Peyer's patch (tissue), 4 donors: Measurements from ENCODE around the gene ISOC2.

ENCODE experiments used
- POLR2A ChIP-seq, 2 donors: fragments of 450-650 bp; IDR thresholded peaks; one replicate each; pipeline ENCODE4 v1.5.1; 2017; ENCODE audit warnings: antibody characterized with exemption in 2 of 2, mild to moderate bottlenecking in 2 of 2, moderate library complexity in 2 of 2
- TF ChIP-seq, protein P1 (sequence below), 6 experiments: fragments of 450-650 bp in 4 of 6; fragments of 200-600 bp in 2 of 6; sonication (generic) in 1 of 6; IDR thresholded peaks; one replicate each; pipeline ENCODE4 v1.5.1; 2017 to 2019; ENCODE audit warnings: antibody characterized with exemption in 6 of 6, mild to moderate bottlenecking in 3 of 6, moderate library complexity in 1 of 6

DNA sequence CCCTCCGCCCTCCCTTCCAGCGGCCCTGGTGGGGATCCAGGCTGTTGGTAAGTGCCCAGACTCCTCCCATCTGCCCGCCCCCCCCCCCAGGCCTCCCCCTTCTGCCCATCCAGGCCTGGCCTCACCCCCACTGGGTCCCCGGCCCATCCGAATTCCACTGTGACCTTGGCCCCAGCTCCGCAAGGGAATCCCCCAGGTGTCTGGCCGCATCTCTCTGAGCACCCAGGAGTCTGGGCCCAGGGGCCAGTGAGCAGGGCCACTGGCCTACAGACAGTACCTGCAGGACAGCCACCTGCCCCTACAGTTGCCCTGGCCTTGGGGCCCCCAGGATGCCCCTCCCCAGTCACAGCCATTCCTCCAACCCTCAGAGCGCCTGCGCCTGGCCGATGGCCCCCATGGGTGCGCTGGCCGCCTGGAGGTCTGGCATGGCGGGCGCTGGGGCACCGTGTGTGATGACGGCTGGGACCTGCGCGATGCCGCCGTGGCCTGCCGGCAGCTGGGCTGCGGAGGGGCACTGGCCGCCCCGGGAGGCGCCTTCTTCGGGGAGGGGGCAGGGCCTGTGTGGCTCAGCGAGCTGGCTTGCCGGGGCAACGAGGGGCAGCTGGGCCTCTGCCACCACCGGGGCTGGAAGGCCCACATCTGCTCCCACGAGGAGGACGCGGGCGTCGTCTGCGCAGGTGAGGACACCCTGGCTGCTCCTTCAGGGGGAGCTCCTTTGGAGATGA, 27.7 kb upstream of the ISOC2 start:
- TF ChIP-seq, protein P1, sequence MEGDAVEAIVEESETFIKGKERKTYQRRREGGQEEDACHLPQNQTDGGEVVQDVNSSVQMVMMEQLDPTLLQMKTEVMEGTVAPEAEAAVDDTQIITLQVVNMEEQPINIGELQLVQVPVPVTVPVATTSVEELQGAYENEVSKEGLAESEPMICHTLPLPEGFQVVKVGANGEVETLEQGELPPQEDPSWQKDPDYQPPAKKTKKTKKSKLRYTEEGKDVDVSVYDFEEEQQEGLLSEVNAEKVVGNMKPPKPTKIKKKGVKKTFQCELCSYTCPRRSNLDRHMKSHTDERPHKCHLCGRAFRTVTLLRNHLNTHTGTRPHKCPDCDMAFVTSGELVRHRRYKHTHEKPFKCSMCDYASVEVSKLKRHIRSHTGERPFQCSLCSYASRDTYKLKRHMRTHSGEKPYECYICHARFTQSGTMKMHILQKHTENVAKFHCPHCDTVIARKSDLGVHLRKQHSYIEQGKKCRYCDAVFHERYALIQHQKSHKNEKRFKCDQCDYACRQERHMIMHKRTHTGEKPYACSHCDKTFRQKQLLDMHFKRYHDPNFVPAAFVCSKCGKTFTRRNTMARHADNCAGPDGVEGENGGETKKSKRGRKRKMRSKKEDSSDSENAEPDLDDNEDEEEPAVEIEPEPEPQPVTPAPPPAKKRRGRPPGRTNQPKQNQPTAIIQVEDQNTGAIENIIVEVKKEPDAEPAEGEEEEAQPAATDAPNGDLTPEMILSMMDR (IDR thresholded peaks at IDR 0.05) = no peak
- no peak for TF ChIP-seq POLR2A (IDR thresholded peaks at IDR 0.05)
